ENCODE data around the gene NEDD8. TPM values are rescaled to one million over a fixed set of nuclear protein-coding genes. Genes with fewer than 3 reads are reported as not detected.

NEDD8 gene
- total RNA-seq, 1 donor from 2014 or later: 251 TPM

DNA sequence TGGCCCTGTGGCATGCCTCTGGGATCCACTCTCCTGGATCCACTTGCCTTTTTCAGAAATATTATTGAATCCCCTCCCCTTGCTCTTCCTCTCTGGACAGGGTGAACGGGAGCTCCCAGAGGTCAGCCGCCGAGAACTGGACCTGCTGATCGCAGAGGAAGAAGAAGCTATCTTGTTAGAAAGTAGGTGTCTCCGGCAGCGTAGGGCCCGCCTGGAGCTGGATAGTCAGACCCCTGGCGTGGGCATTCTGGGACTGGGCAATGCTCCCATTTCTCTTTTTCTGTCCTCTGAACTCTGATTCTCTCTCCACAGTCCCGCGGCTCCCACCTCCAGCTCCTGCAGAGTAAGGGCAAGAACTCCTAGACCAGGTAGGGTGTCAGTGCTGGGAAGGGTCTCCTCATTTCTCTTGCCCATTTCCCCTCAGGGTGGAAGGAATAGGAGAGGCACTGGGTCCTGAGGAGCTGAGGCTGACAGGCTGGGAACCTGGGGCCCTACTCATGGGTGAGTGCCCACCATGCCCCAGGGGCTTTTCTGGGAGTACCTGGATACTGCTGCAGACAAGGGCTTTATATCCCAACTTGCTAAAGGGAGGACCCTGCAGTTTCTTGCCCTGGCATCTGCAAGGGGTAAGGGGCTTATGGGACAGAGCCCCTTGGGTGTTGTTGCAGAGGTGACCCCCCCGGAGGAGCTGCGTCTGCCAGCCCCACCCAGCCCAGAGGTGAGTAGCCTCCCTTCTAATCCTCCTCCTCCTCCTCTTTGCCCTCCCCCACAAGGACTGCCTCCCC, 54.9 kb downstream of the NEDD8 start:
- Mint-ChIP-seq H3K36me3 (ENCODE audit: low read depth, unreplicated experiment) (peaks cover 26% of the 10 kb centered on the region), H3K27me3 (ENCODE audit: low read depth, unreplicated experiment) (no peaks in the 10 kb centered on the region), H3K4me3 (ENCODE audit: unreplicated experiment) (no peak overlapping the region), H3K4me1 (ENCODE audit: low read depth, unreplicated experiment) (peaks cover 7% of the 10 kb centered on the region), H3K9me3 (ENCODE audit: unreplicated experiment) (no peaks in the 10 kb centered on the region), H3K27ac (ENCODE audit: unreplicated experiment) (no peak overlapping the region)
- FAIRE-seq (no peak), DNase-seq (ENCODE audit: low read depth) (no peak)
- H3K9ac ChIP-seq (ENCODE audit: low read length): no peak overlapping the region
- no peaks in the 10 kb centered on the region for H3K27me3 ChIP-seq (ENCODE audit: insufficient read depth, low read length)
- H3K27ac ChIP-seq (ENCODE audit: low read depth, low read length): no peak overlapping the region
- H3K79me2 ChIP-seq (ENCODE audit: insufficient read depth, low read length): no peaks in the 10 kb centered on the region
- no peak overlapping the region for H3K4me3 ChIP-seq (ENCODE audit: insufficient read depth, low read depth, low read length)
- TF ChIP-seq, protein P1, sequence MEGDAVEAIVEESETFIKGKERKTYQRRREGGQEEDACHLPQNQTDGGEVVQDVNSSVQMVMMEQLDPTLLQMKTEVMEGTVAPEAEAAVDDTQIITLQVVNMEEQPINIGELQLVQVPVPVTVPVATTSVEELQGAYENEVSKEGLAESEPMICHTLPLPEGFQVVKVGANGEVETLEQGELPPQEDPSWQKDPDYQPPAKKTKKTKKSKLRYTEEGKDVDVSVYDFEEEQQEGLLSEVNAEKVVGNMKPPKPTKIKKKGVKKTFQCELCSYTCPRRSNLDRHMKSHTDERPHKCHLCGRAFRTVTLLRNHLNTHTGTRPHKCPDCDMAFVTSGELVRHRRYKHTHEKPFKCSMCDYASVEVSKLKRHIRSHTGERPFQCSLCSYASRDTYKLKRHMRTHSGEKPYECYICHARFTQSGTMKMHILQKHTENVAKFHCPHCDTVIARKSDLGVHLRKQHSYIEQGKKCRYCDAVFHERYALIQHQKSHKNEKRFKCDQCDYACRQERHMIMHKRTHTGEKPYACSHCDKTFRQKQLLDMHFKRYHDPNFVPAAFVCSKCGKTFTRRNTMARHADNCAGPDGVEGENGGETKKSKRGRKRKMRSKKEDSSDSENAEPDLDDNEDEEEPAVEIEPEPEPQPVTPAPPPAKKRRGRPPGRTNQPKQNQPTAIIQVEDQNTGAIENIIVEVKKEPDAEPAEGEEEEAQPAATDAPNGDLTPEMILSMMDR (IDR thresholded peaks at IDR 0.05; ENCODE audit: insufficient read depth, low read depth, low read length): no peak
- no peak for TF ChIP-seq EZH2 (IDR thresholded peaks at IDR 0.05; ENCODE audit: insufficient read depth, low read length)
- H3K36me3 ChIP-seq (ENCODE audit: insufficient read depth, low read length): peaks cover 18% of the 10 kb centered on the region
- peaks cover 30% of the 10 kb centered on the region for H4K20me1 ChIP-seq (ENCODE audit: insufficient read depth, low read length)
- no peak overlapping the region for H3K4me2 ChIP-seq (ENCODE audit: low read length)
- peaks cover 10% of the 10 kb centered on the region for H3K4me1 ChIP-seq (ENCODE audit: insufficient read depth, low read length)
- no peaks in the 10 kb centered on the region for H3K9me3 ChIP-seq (ENCODE audit: insufficient read depth, low read depth, low read length)
- H2AFZ ChIP-seq (ENCODE audit: low read depth, low read length): no peak overlapping the region

DNA sequence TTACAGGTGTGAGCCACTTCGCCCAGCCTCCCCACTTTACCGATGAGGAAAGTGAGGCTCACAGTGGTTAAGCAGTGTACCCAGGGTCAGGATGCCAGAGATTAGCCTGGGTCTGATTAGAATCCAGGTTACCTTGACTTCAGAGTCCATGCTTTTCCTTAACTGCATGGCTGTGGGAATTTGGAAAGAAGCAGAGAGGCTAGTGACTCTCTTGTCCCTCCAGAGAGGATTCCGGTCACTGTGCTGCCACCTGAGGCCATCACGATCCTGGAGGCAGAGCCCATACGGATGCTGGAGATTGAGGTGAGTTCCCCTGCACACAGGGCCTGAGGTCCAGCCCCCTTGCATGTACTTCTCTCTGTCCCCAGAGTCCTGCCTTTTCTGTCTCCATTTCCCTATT, 55.6 kb downstream of the NEDD8 start:
- no peak overlapping the region for H3K9ac ChIP-seq (ENCODE audit: low read length)

More for the DNA sequence above, 55.6 kb downstream of the NEDD8 start:
- TF ChIP-seq, protein P1 (IDR thresholded peaks at IDR 0.05; ENCODE audit: insufficient read depth, low read depth, low read length): no peak
- TF ChIP-seq EZH2 (IDR thresholded peaks at IDR 0.05; ENCODE audit: insufficient read depth, low read length): no peak
- DNase-seq (ENCODE audit: low read depth) (no peak), FAIRE-seq (no peak)
- Histone ChIP-seq H3K27ac (ENCODE audit: low read depth, low read length) (no peak overlapping the region), H3K27me3 (ENCODE audit: insufficient read depth, low read length) (no peaks in the 10 kb centered on the region), H3K4me1 (ENCODE audit: insufficient read depth, low read length) (peaks cover 15% of the 10 kb centered on the region), H3K9me3 (ENCODE audit: insufficient read depth, low read depth, low read length) (no peaks in the 10 kb centered on the region), H3K36me3 (ENCODE audit: insufficient read depth, low read length) (peaks cover 18% of the 10 kb centered on the region), H3K4me2 (ENCODE audit: low read length) (no peak overlapping the region), H2AFZ (ENCODE audit: low read depth, low read length) (no peak overlapping the region), H3K4me3 (ENCODE audit: insufficient read depth, low read depth, low read length) (no peak overlapping the region), H3K79me2 (ENCODE audit: insufficient read depth, low read length) (no peaks in the 10 kb centered on the region), H4K20me1 (ENCODE audit: insufficient read depth, low read length) (peaks cover 30% of the 10 kb centered on the region)
- Mint-ChIP-seq H3K4me3 (ENCODE audit: unreplicated experiment) (no peak overlapping the region), H3K36me3 (ENCODE audit: low read depth, unreplicated experiment) (peaks cover 22% of the 10 kb centered on the region), H3K27me3 (ENCODE audit: low read depth, unreplicated experiment) (no peaks in the 10 kb centered on the region), H3K4me1 (ENCODE audit: low read depth, unreplicated experiment) (peaks cover 7% of the 10 kb centered on the region), H3K27ac (ENCODE audit: unreplicated experiment) (no peak overlapping the region), H3K9me3 (ENCODE audit: unreplicated experiment) (no peaks in the 10 kb centered on the region)

All from astrocyte (in vitro differentiated cells and primary cell).